ENCODE data around the gene FBXL17. TPM values are rescaled to one million over a fixed set of nuclear protein-coding genes. Genes with fewer than 3 reads are reported as not detected.
A peak's percentile ranks its signal among the peaks of the same experiment; 100 is the strongest.

The FBXL17 gene
- total RNA-seq, 1 experiment from 2014 or later = 5.3 TPM

DNA sequence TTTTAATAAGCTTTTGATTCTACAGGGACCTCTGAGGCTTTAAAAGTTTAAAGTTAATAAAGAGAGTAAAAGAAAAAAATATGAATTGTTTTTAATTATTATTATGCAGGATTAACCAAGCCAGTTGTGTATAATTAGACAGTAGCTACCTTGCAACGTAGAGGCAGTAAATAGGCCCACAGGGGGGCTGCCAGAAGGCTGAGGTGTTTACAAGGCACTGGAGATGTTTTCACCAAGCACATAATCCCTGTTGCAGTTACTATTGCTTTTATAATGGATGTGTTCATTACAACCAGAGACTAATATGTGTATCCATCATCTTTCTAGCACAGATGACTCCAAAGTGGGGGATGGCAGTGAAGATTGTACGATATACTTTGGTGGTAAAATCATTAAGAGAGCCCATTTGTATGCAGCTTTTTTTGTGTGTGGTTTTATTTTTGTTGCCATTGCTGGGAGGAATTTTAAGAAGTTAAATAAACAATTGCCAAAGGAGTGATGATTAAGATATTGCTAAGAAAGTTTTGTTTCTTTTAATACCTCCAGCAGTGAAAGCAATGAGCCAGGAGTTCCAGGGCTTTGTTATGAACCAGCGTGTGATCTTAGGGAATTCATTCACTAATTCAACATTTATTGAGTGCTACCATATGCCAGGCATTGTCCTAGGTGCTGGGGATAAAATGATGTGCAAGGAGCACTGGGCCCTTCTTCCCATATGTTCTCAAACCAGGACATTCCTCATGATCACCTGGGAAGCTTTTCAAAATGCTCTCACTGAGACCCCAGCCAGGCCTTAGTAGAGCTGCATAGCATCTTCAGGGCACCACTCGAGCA, 572.5 kb downstream of the FBXL17 start:
- Histone ChIP-seq H4K5ac (ENCODE audit: insufficient read length, low read depth, low read length) (no peak overlapping the region), H3K27ac (ENCODE audit: insufficient read length, low read depth, low read length) (no peak overlapping the region), H3K4ac (ENCODE audit: low read depth, low read length) (no peak overlapping the region), H4K91ac (ENCODE audit: insufficient read length, low read depth, low read length) (no peak overlapping the region), H3K56ac (ENCODE audit: insufficient read length, low read depth, low read length) (no peak overlapping the region), H3K18ac (ENCODE audit: insufficient read length, low read depth, low read length) (no peak overlapping the region), H2BK5ac (ENCODE audit: insufficient read length, low read length) (no peak overlapping the region), H3T11ph (ENCODE audit: low read length) (no peak overlapping the region), H4K20me1 (ENCODE audit: control insufficient read depth, insufficient read depth, insufficient read length) (no peaks in the 10 kb centered on the region), H2BK20ac (ENCODE audit: low read depth, low read length, poor library complexity, severe bottlenecking) (no peak overlapping the region), H2BK12ac (ENCODE audit: insufficient read length, low read depth, low read length) (no peak overlapping the region), H3K23me2 (ENCODE audit: insufficient read length, low read depth, low read length, poor library complexity, severe bottlenecking) (no peaks in the 10 kb centered on the region), H2BK120ac (ENCODE audit: low read depth, low read length, poor library complexity, severe bottlenecking) (no peak overlapping the region), H3K9me3 (ENCODE audit: control insufficient read depth, low read depth, low read length) (no peaks in the 10 kb centered on the region), H3K79me2 (ENCODE audit: insufficient read depth, low read length) (no peaks in the 10 kb centered on the region), H4K8ac (replicated peaks; ENCODE audit: insufficient read length, low read depth, low read length) (no peak overlapping the region), H3K14ac (ENCODE audit: insufficient read depth, low read length) (no peak overlapping the region), H3K27me3 (ENCODE audit: insufficient read depth, low read length) (no peaks in the 10 kb centered on the region), H3K79me1 (ENCODE audit: insufficient read depth, low read depth, low read length, poor library complexity, severe bottlenecking) (no peaks in the 10 kb centered on the region), H3K4me2 (ENCODE audit: insufficient read depth, insufficient read length, low read length) (peak overlapping the region; percentile 1), H3K23ac (ENCODE audit: insufficient read length, low read depth, low read length) (no peak overlapping the region), H2BK15ac (ENCODE audit: low read depth, low read length) (no peak overlapping the region), H2AFZ (ENCODE audit: low read length) (no peak overlapping the region), H3K9ac (ENCODE audit: extremely low read depth, insufficient read length, low read length) (no peak overlapping the region), H3K4me1 (ENCODE audit: insufficient read depth, low read length) (peaks cover 34% of the 10 kb centered on the region), H2AK5ac (ENCODE audit: insufficient read length, low read length) (no peak overlapping the region)
- no peaks in the 10 kb centered on the region; a peak in 1 of 5 replicates for H3K9me3 Mint-ChIP-seq
- H3K4me3 Mint-ChIP-seq = peak overlapping the region in 1 of 2 experiments; percentile 27; a peak in 1 of 5 replicates
- WGBS (ENCODE audit: extremely low coverage, insufficient read length, low lambda C conversion rate) = no CpG with 5 or more reads among the region's 4 CpGs
- H3K4me1 Mint-ChIP-seq = peaks cover 36 to 39% of the 10 kb centered on the region in 2 experiments
- H3K36me3 Mint-ChIP-seq (ENCODE audit: insufficient read depth in 1 of 3, low read depth in 3 of 3) = no peaks in the 10 kb centered on the region; a peak in 1 of 7 replicates
- DNase-seq = no peak
- peaks cover 6% of the 10 kb centered on the region; the same call in 1 of the 2 replicates for H3K27me3 Mint-ChIP-seq (ENCODE audit: low read depth)
- TF ChIP-seq, protein P1, sequence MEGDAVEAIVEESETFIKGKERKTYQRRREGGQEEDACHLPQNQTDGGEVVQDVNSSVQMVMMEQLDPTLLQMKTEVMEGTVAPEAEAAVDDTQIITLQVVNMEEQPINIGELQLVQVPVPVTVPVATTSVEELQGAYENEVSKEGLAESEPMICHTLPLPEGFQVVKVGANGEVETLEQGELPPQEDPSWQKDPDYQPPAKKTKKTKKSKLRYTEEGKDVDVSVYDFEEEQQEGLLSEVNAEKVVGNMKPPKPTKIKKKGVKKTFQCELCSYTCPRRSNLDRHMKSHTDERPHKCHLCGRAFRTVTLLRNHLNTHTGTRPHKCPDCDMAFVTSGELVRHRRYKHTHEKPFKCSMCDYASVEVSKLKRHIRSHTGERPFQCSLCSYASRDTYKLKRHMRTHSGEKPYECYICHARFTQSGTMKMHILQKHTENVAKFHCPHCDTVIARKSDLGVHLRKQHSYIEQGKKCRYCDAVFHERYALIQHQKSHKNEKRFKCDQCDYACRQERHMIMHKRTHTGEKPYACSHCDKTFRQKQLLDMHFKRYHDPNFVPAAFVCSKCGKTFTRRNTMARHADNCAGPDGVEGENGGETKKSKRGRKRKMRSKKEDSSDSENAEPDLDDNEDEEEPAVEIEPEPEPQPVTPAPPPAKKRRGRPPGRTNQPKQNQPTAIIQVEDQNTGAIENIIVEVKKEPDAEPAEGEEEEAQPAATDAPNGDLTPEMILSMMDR (conservative IDR thresholded peaks at IDR 0.05) = no peak
- H3K27ac Mint-ChIP-seq = peak overlapping the region in 2 of 3 experiments; percentile 83 to 95; a peak in 4 of 7 replicates
